NCI-H2107 treated with DMSO at 0.1 percent for 48 hours (cell line): ENCODE measurements around the gene SLC12A7.

Experiments used
- DNase-seq: peaks from one replicate; lab custom pipeline; 2025; ENCODE audit not compliant: unreplicated experiment; lab: John Stamatoyannopoulos, UW

Gene SLC12A7

GRCh38 chr5:1141834-1142233, 30.0 kb upstream of the SLC12A7 start:
- DNase-seq = peak; percentile 37

- no peak for DNase-seq
Observed at GRCh38 chr5:1140818-1141189, 28.9 kb upstream of the SLC12A7 start.

GRCh38 chr5:1140171-1140817, 28.4 kb upstream of the SLC12A7 start:
- peak; percentile 88 for DNase-seq

GRCh38 chr5:1139331-1140170, 27.7 kb upstream of the SLC12A7 start:
- no peak for DNase-seq

GRCh38 chr5:1138445-1139245, 26.8 kb upstream of the SLC12A7 start:
- DNase-seq = no peak

- no peak for DNase-seq
Observed at GRCh38 chr5:1137567-1138444, 25.9 kb upstream of the SLC12A7 start.

GRCh38 chr5:1136814-1137213, 25.0 kb upstream of the SLC12A7 start:
- no peak for DNase-seq

GRCh38 chr5:1135696-1136525, 24.0 kb upstream of the SLC12A7 start:
- DNase-seq = no peak

- no peak for DNase-seq
Observed at GRCh38 chr5:1134478-1134877, 22.6 kb upstream of the SLC12A7 start.

- no peak for DNase-seq
Observed at GRCh38 chr5:1133510-1134201, 21.8 kb upstream of the SLC12A7 start.

GRCh38 chr5:1133108-1133507, 21.2 kb upstream of the SLC12A7 start:
- no peak for DNase-seq

- DNase-seq = no peak
Observed at GRCh38 chr5:1132570-1132969, 20.7 kb upstream of the SLC12A7 start.

- no peak for DNase-seq
Observed at GRCh38 chr5:1131726-1132125, 19.9 kb upstream of the SLC12A7 start.

- no peak for DNase-seq
Observed at GRCh38 chr5:1131191-1131621, 19.3 kb upstream of the SLC12A7 start.

GRCh38 chr5:1130218-1130946, 18.5 kb upstream of the SLC12A7 start:
- peak; percentile 92 for DNase-seq

GRCh38 chr5:1129711-1130055, 17.8 kb upstream of the SLC12A7 start:
- no peak for DNase-seq

GRCh38 chr5:1128977-1129710, 17.3 kb upstream of the SLC12A7 start:
- no peak for DNase-seq
